ENCODE data around the gene IPPK.

IPPK gene

GRCh38 chr9:92652461-92652860 lies 17.5 kb downstream of the IPPK start:
- H2AFZ ChIP-seq (ENCODE audit: low read length) = no peak overlapping the region
- peaks cover 86% of the 10 kb centered on the region for H3K36me3 ChIP-seq (ENCODE audit: insufficient read depth, low read length)

GRCh38 chr9:92650839-92651621 lies 18.9 kb downstream of the IPPK start:
- H4K20me1 ChIP-seq (ENCODE audit: insufficient read depth, low read length) = no peaks in the 10 kb centered on the region
- no peak for TF ChIP-seq EZH2 (IDR thresholded peaks at IDR 0.05; ENCODE audit: borderline replicate concordance, low read length)
- TF ChIP-seq CTCF (IDR thresholded peaks at IDR 0.05; ENCODE audit: low read length) = no peak
- no peaks in the 10 kb centered on the region for H3F3A ChIP-seq (ENCODE audit: insufficient read depth, low read length)
- no peak overlapping the region for H3K27ac ChIP-seq (ENCODE audit: low read depth, low read length, poor library complexity, severe bottlenecking)
- H3K4me1 ChIP-seq (ENCODE audit: insufficient read depth, low read length, severe bottlenecking) = peaks cover 18% of the 10 kb centered on the region
- H3K79me2 ChIP-seq (ENCODE audit: insufficient read depth, low read length) = no peaks in the 10 kb centered on the region
- no peaks in the 10 kb centered on the region for H3K27me3 ChIP-seq (ENCODE audit: insufficient read depth, low read length)
- H3K4me2 ChIP-seq (ENCODE audit: low read length) = no peak overlapping the region
- H2AFZ ChIP-seq (ENCODE audit: low read length) = no peak overlapping the region
- H3K36me3 ChIP-seq (ENCODE audit: insufficient read depth, low read length) = peaks cover 89% of the 10 kb centered on the region
- no peak overlapping the region for H3K4me3 ChIP-seq (ENCODE audit: low read depth, low read length, poor library complexity, severe bottlenecking)
- H3K9me2 ChIP-seq (ENCODE audit: low read depth, low read length) = no peaks in the 10 kb centered on the region
- H3K9me3 ChIP-seq (ENCODE audit: low read length) = no peaks in the 10 kb centered on the region
- H3K9ac ChIP-seq (ENCODE audit: low read length) = no peak overlapping the region

More at GRCh38 chr9:92652461-92652860, 17.5 kb downstream of the IPPK start:
- no peaks in the 10 kb centered on the region for H3K79me2 ChIP-seq (ENCODE audit: insufficient read depth, low read length)
- H3K9me2 ChIP-seq (ENCODE audit: low read depth, low read length) = no peaks in the 10 kb centered on the region
- no peaks in the 10 kb centered on the region for H3K9me3 ChIP-seq (ENCODE audit: low read length)
- peaks cover 18% of the 10 kb centered on the region for H3K4me1 ChIP-seq (ENCODE audit: insufficient read depth, low read length, severe bottlenecking)
- no peak overlapping the region for H3K27ac ChIP-seq (ENCODE audit: low read depth, low read length, poor library complexity, severe bottlenecking)
- no peaks in the 10 kb centered on the region for H3K27me3 ChIP-seq (ENCODE audit: insufficient read depth, low read length)
- no peak for TF ChIP-seq CTCF (IDR thresholded peaks at IDR 0.05; ENCODE audit: low read length)
- TF ChIP-seq EZH2 (IDR thresholded peaks at IDR 0.05; ENCODE audit: borderline replicate concordance, low read length) = no peak
- no peak overlapping the region for H3K9ac ChIP-seq (ENCODE audit: low read length)
- H3F3A ChIP-seq (ENCODE audit: insufficient read depth, low read length) = no peaks in the 10 kb centered on the region
- no peak overlapping the region for H3K4me2 ChIP-seq (ENCODE audit: low read length)
- no peak overlapping the region for H3K4me3 ChIP-seq (ENCODE audit: low read depth, low read length, poor library complexity, severe bottlenecking)
- H4K20me1 ChIP-seq (ENCODE audit: insufficient read depth, low read length) = no peaks in the 10 kb centered on the region

GRCh38 chr9:92650296-92650695 lies 19.6 kb downstream of the IPPK start:
- no peaks in the 10 kb centered on the region for H4K20me1 ChIP-seq (ENCODE audit: insufficient read depth, low read length)
- H3K9me3 ChIP-seq (ENCODE audit: low read length) = no peaks in the 10 kb centered on the region
- no peaks in the 10 kb centered on the region for H3K27me3 ChIP-seq (ENCODE audit: insufficient read depth, low read length)
- H3K4me3 ChIP-seq (ENCODE audit: low read depth, low read length, poor library complexity, severe bottlenecking) = no peak overlapping the region
- no peaks in the 10 kb centered on the region for H3F3A ChIP-seq (ENCODE audit: insufficient read depth, low read length)
- no peaks in the 10 kb centered on the region for H3K79me2 ChIP-seq (ENCODE audit: insufficient read depth, low read length)
- TF ChIP-seq CTCF (IDR thresholded peaks at IDR 0.05; ENCODE audit: low read length) (no peak), EZH2 (IDR thresholded peaks at IDR 0.05; ENCODE audit: borderline replicate concordance, low read length) (no peak)
- H3K4me1 ChIP-seq (ENCODE audit: insufficient read depth, low read length, severe bottlenecking) = peaks cover 16% of the 10 kb centered on the region
- peaks cover 89% of the 10 kb centered on the region for H3K36me3 ChIP-seq (ENCODE audit: insufficient read depth, low read length)
- H2AFZ ChIP-seq (ENCODE audit: low read length) = no peak overlapping the region
- H3K9ac ChIP-seq (ENCODE audit: low read length) = no peak overlapping the region
- no peaks in the 10 kb centered on the region for H3K9me2 ChIP-seq (ENCODE audit: low read depth, low read length)
- H3K27ac ChIP-seq (ENCODE audit: low read depth, low read length, poor library complexity, severe bottlenecking) = no peak overlapping the region
- no peak overlapping the region for H3K4me2 ChIP-seq (ENCODE audit: low read length)
